BE2C (cell line): ENCODE data around the gene CCL28.
"Not testable (repeated sequence)": the region's sequence is repeated elsewhere in the genome, so short reads cannot be mapped to it uniquely, and the experiment has no call there.

Experiments used
- DNase-seq: peaks from one replicate; pipeline ENCODE4 v3.0.0-alpha.2; 2020
- H3K27me3 ChIP-seq: fragments of 250-450 bp; sonication (Bioruptor Pico); 2 replicates; pipeline ENCODE4 v1.5.1; 2020; ENCODE audit warnings: mild to moderate bottlenecking
- H3K36me3 ChIP-seq: fragments of 250-450 bp; sonication (Bioruptor Pico); 2 replicates; pipeline ENCODE4 v1.5.1; 2020; ENCODE audit warnings: mild to moderate bottlenecking
- H3K4me1 ChIP-seq: fragments of 250-450 bp; sonication (Bioruptor Pico); 2 replicates; pipeline ENCODE4 v1.5.1; 2020
- H3K4me3 ChIP-seq: 2 replicates; pipeline ENCODE4 v1.5.1; 2011; ENCODE audit warnings: low read depth, low read length
- H3K9me3 ChIP-seq: fragments of 250-450 bp; sonication (Bioruptor Pico); 2 replicates; pipeline ENCODE4 v1.5.1; 2020
- TF ChIP-seq, protein P1 (sequence below): IDR thresholded peaks from 2 replicates; pipeline ENCODE4 v1.5.1; 2012; ENCODE audit warnings: mild to moderate bottlenecking, low read depth, low read length

The CCL28 gene

GRCh38 chr5:43432486-43433375 lies 20.5 kb upstream of the CCL28 start:
- H3K4me3 ChIP-seq = no peak overlapping the region
- H3K27me3 ChIP-seq = no peaks in the 10 kb centered on the region; the same call in 1 of the 2 replicates
- H3K9me3 ChIP-seq = no peaks in the 10 kb centered on the region
- TF ChIP-seq, protein P1, sequence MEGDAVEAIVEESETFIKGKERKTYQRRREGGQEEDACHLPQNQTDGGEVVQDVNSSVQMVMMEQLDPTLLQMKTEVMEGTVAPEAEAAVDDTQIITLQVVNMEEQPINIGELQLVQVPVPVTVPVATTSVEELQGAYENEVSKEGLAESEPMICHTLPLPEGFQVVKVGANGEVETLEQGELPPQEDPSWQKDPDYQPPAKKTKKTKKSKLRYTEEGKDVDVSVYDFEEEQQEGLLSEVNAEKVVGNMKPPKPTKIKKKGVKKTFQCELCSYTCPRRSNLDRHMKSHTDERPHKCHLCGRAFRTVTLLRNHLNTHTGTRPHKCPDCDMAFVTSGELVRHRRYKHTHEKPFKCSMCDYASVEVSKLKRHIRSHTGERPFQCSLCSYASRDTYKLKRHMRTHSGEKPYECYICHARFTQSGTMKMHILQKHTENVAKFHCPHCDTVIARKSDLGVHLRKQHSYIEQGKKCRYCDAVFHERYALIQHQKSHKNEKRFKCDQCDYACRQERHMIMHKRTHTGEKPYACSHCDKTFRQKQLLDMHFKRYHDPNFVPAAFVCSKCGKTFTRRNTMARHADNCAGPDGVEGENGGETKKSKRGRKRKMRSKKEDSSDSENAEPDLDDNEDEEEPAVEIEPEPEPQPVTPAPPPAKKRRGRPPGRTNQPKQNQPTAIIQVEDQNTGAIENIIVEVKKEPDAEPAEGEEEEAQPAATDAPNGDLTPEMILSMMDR = no peak
- no peak for DNase-seq
- no peaks in the 10 kb centered on the region for H3K4me1 ChIP-seq
- H3K36me3 ChIP-seq = no peaks in the 10 kb centered on the region

- Histone ChIP-seq H3K36me3 (no peaks in the 10 kb centered on the region), H3K9me3 (no peaks in the 10 kb centered on the region), H3K4me1 (no peaks in the 10 kb centered on the region), H3K27me3 (no peaks in the 10 kb centered on the region; the same call in 1 of the 2 replicates), H3K4me3 (no peak overlapping the region)
- TF ChIP-seq, protein P1 = no peak
- DNase-seq = no peak
Observed at GRCh38 chr5:43429706-43430105, 17.5 kb upstream of the CCL28 start.

DNA sequence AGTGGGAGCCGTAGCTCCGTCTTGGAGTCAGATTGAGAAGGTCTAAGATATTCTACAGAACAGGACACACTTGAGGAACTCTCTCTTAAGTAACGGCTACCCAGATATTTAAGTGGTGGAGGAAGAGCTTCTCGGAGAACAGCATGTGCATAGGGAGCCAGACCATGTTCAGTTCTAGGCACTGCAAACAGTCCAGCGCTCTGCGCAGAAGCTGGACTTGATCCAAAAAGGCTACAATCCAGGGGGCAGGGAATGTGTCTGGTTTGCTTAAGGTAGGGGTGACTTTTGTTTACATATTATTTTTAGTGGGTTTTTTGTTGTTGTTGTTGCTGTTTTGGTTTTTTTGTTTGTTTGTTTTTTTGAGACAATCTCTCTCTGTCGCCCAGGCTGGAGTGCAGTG lies 16.8 kb upstream of the CCL28 start:
- Histone ChIP-seq H3K4me3 (no peak overlapping the region), H3K9me3 (no peaks in the 10 kb centered on the region), H3K4me1 (no peaks in the 10 kb centered on the region), H3K27me3 (no peaks in the 10 kb centered on the region; the same call in 1 of the 2 replicates), H3K36me3 (no peaks in the 10 kb centered on the region)
- TF ChIP-seq, protein P1 = no peak
- no peak for DNase-seq

DNA sequence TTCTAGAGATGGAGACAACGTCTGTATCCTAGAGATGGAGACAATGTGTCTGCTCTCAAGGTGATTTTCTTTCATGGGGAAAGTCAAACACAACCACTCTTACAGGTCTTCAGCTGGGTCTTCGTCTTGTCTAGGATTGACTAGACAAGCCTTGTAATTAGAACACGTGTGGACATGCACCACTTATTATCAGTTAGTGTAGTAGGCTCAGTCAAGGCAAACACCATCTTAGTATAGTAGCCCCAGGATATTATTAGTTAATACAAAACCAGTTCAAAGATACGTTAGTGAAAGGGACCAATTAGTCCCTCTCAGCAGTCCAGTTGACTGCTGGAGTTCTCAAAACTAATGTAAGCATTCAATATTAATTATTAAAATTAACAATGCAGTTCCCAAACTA lies 15.1 kb upstream of the CCL28 start:
- H3K36me3 ChIP-seq = no peaks in the 10 kb centered on the region
- H3K27me3 ChIP-seq = no peaks in the 10 kb centered on the region
- TF ChIP-seq, protein P1 = no peak
- no peaks in the 10 kb centered on the region for H3K9me3 ChIP-seq
- no peaks in the 10 kb centered on the region for H3K4me1 ChIP-seq
- no peak overlapping the region for H3K4me3 ChIP-seq
- DNase-seq = no peak

DNA sequence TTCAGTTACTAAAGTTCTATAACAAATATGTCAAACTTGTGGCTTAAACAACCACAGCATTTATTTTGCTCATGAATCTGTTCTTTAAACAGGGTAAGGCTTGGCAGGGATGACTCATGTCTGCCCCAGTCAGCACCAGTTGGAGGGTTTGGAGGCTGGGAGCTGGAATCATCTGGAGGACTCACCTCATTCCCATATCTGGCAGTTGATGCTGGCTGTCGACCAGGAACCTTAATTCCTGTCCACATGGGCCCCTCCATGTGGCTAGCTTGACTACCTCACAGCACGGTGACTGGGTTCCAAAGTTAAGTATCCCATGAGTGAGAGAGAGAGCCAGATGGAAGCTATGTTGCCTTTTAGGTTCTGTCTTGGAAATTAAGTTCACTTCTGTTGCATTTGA lies 13.8 kb upstream of the CCL28 start:
- no peaks in the 10 kb centered on the region for H3K4me1 ChIP-seq

GRCh38 chr5:43423086-43423485 lies 10.9 kb upstream of the CCL28 start:
- not testable (repeated sequence) for H3K4me3 ChIP-seq, DNase-seq, H3K4me1 ChIP-seq, H3K9me3 ChIP-seq, H3K36me3 ChIP-seq, H3K27me3 ChIP-seq

More for the DNA sequence above, 13.8 kb upstream of the CCL28 start:
- no peak overlapping the region for H3K4me3 ChIP-seq
- no peaks in the 10 kb centered on the region for H3K36me3 ChIP-seq
- H3K9me3 ChIP-seq = no peaks in the 10 kb centered on the region
- DNase-seq = no peak
- no peaks in the 10 kb centered on the region for H3K27me3 ChIP-seq
- TF ChIP-seq, protein P1 = no peak
